Thymus (tissue), 14 donors: Measurements from ENCODE around the gene OSBPL1A. TPM values are rescaled to one million over a fixed set of nuclear protein-coding genes. Genes with fewer than 3 reads are reported as not detected.

Source experiments
- DNase-seq, 9 donors: peaks; one replicate each; pipeline ENCODE4 v3.0.0-alpha.2; 2013; ENCODE audit warnings: low spot score in 9 of 9, low read depth in 6 of 9, missing footprints in 1 of 9
- H3K27ac ChIP-seq, 2 donors: one replicate each; pipeline ENCODE4 v1.5.1; 2013; ENCODE audit warnings: control low read depth in 1 of 2, low read depth in 1 of 2, low read length in 1 of 2, mild to moderate bottlenecking in 1 of 2, moderate library complexity in 1 of 2
- H3K27me3 ChIP-seq, 2 donors: one replicate each; pipeline ENCODE4 v1.5.1; 2013; ENCODE audit warnings: low read length in 1 of 2; ENCODE audit not compliant: control insufficient read depth in 2 of 2, insufficient read depth in 1 of 2
- H3K36me3 ChIP-seq, 2 donors: one replicate each; pipeline ENCODE4 v1.5.1; 2013; ENCODE audit warnings: low read length in 1 of 2, mild to moderate bottlenecking in 1 of 2, moderate library complexity in 1 of 2; ENCODE audit not compliant: control insufficient read depth in 2 of 2, insufficient read depth in 2 of 2
- H3K4me1 ChIP-seq, 2 donors: one replicate each; pipeline ENCODE4 v1.5.1; 2013; ENCODE audit warnings: low read length in 2 of 2; ENCODE audit not compliant: control insufficient read depth in 2 of 2, insufficient read depth in 2 of 2
- H3K4me3 ChIP-seq, 2 donors: one replicate each; pipeline ENCODE4 v1.5.1; 2013; ENCODE audit warnings: low read length in 2 of 2, control low read depth in 1 of 2, mild to moderate bottlenecking in 1 of 2
- H3K9me3 ChIP-seq, 2 donors: one replicate each; pipeline ENCODE4 v1.5.1; 2013; ENCODE audit warnings: low read length in 1 of 2, mild to moderate bottlenecking in 1 of 2; ENCODE audit not compliant: control insufficient read depth in 2 of 2, insufficient read depth in 1 of 2
- WGBS: extraction: QIAGEN DNeasy Blood & Tissue Kit; methylation state at CpG from one replicate; pipeline ENCODE4 v1.1.7; 2013; 5-methylcytosine and 5-hydroxymethylcytosine counted together
- long read RNA-seq, 10 donors: transcript quantifications; one replicate each; lab custom pipeline, GENCODE V29; 2026
- polyA plus RNA-seq: library from polyadenylated mRNA; stranded (reverse); fragments of 200-250 nt; gene quantifications from one replicate; pipeline ENCODE4 v1.2.3, GENCODE V29; 2013
- total RNA-seq: library from RNA; stranded (reverse); fragments of 120-200 nt; gene quantifications from one replicate; pipeline ENCODE4 v1.2.4, GENCODE V29; 2013
- donor health status: healthy.

The OSBPL1A gene
- total RNA-seq: 10.7 TPM
- 21.0 TPM for polyA plus RNA-seq
- long read RNA-seq, donor 1: 0 reads
- long read RNA-seq, donor 2, partial matches to known transcripts: 0 of 2 reads
- long read RNA-seq, donor 2, other reads (novel, unspliced or antisense): 0 of 2 reads
- long read RNA-seq, donor 3, partial matches to known transcripts: 15 of 15 reads
- long read RNA-seq, donor 3, other reads (novel, unspliced or antisense): 0 of 15 reads
- long read RNA-seq, donor 4: 0 reads
- long read RNA-seq, donor 5, full-length matches to known transcripts: 2 of 2 reads
- long read RNA-seq, donor 5, partial matches to known transcripts: 0 of 2 reads
- long read RNA-seq, donor 5, other reads (novel, unspliced or antisense): 0 of 2 reads
- long read RNA-seq, donor 6, full-length matches to known transcripts: 1 of 1 reads
- long read RNA-seq, donor 6, partial matches to known transcripts: 0 of 1 reads
- long read RNA-seq, donor 6, other reads (novel, unspliced or antisense): 0 of 1 reads
- long read RNA-seq, donor 7, full-length matches to known transcripts: 2 of 2 reads
- long read RNA-seq, donor 7, partial matches to known transcripts: 0 of 2 reads
- long read RNA-seq, donor 7, other reads (novel, unspliced or antisense): 0 of 2 reads
- long read RNA-seq, donor 8, partial matches to known transcripts: 0 of 1 reads
- long read RNA-seq, donor 8, other reads (novel, unspliced or antisense): 0 of 1 reads
- long read RNA-seq, donor 9, partial matches to known transcripts: 0 of 1 reads
- long read RNA-seq, donor 9, other reads (novel, unspliced or antisense): 0 of 1 reads
- long read RNA-seq, donor 10, partial matches to known transcripts: 0 of 1 reads
- long read RNA-seq, donor 10, other reads (novel, unspliced or antisense): 0 of 1 reads

DNA sequence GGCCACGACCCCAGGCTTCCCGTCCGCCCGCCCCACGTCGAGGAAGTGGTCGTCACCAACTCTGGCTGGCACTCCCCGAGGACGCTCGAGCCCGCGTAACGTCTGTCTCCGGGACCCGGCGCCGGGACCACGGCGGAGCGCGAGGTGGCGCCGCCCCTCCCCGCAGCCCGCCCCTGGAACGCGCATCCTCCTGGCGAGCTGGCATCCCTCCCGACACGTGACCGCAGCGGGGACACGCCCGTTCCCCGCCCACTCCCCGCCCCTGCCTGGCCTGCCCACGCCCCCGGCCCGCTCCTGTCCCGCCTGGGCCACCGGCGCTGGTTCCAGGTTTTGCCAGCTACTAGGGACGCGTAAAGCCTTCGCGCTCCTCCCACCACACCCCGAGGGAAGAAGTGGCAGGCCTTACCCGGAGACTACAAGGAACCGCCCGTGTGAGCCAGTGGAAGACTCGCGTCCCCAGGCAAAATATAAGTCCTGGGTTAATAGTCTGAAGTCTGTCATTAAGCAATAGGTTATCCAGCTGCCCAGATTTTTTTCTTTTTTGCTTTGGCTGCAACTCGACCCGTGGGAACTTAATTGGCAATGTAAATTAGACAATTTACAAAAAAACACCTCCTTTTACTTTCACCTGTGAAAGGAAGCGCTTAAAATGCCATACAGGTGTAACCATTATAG lies at the start of gene OSBPL1A:
TSS of gene OSBPL1A (minus strand) at position 131 of the 675 bp plus-strand sequence. CDS start 20,291 bp downstream, outside the sequence.
- H3K4me3 ChIP-seq: peak within 1 kb of the TSS; percentile 62 to 63
- peak; percentile 45 to 88 (median 74) for DNase-seq
- no peaks in the 10 kb centered on the region for H3K36me3 ChIP-seq
- peak within 1 kb of the TSS; percentile 9 to 33 for H3K27ac ChIP-seq
- H3K9me3 ChIP-seq: no peaks in the 10 kb centered on the region
- H3K27me3 ChIP-seq: peaks cover 2 to 3% of the 10 kb centered on the region in 2 donors
- 3% methylated on average over 55 of the region's 55 CpGs for WGBS
- peaks cover 0 to 5% of the 10 kb centered on the region in 2 donors for H3K4me1 ChIP-seq

DNA sequence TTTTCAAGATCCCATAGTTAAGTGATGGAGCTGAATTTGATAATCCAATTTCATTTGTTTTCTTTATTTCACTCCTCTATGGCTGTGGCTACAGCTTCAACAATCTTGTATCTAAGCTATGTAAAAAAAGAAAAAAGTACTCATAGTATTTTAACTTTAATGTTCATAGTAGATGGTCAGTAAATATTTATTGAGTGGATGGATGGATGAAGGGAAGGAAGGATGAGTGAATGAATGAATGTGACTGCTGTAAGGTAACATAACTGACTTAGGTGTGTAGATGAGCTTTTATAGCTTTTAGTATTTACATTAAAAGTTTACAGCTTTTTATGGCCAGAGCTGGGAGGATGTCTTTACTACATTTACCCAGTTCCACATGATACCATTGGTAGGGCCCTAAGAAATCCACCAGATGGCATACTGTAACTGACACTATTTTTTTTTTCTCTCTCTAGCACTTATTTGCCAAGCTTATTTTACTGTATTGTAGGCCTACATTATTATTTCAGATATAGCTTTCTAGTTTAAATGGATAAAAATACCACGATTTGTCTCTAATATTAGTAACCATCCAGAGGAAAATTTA lies 49.4 kb upstream of the OSBPL1A start:
- Histone ChIP-seq H3K27ac (no peak overlapping the region), H3K4me3 (no peak overlapping the region), H3K36me3 (peaks cover 4 to 16% of the 10 kb centered on the region in 2 donors), H3K27me3 (no peaks in the 10 kb centered on the region), H3K4me1 (no peaks in the 10 kb centered on the region), H3K9me3 (no peaks in the 10 kb centered on the region)
- DNase-seq: no peak
- 100% methylated on average over 1 of the region's 1 CpG for WGBS

DNA sequence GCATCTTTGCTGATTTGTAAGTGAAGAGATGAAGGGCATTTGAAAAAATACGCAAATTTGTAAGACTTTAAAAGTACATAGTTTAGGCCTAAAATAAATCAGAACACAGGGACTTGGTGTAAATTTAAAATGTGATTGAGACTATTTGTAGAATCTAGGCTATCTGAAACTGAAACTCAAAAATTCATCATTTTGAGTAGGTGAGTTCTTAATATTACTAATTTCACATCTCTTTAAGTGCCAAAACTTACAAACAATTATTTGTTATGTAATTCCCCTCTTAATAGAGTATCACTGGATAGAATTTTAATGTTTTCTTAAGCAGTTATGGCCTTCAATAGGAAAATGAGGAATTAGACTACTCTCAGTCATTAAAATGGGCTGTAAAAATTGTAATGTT lies 48.8 kb upstream of the OSBPL1A start:
- Histone ChIP-seq H3K4me3 (no peak overlapping the region), H3K9me3 (no peaks in the 10 kb centered on the region), H3K27ac (no peak overlapping the region), H3K27me3 (no peaks in the 10 kb centered on the region), H3K4me1 (no peaks in the 10 kb centered on the region), H3K36me3 (peaks cover 4 to 18% of the 10 kb centered on the region in 2 donors)
- WGBS: 96% methylated on average over 1 of the region's 1 CpG
- DNase-seq: no peak

DNA sequence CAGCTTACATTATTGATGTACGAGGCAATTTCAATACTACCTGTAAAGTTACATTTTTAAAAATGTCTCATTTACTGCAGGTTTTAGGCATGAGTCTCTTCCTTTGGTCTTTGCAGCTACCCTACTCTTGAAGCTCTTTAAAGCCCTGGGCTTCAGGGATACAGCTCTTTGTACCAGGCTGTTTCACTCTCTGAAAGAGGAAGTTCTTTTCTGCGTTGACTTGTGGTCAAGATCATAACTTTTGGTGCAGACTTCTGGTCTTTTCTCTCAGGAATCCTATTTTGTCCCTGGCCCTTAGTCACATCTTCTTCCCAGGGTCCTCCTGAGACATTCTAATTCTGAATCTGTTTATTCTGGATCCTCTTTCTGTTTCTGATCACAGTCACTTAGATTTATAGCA lies 46.2 kb upstream of the OSBPL1A start:
- 28% methylated on average over 2 of the region's 2 CpGs for WGBS
- Histone ChIP-seq H3K27me3 (no peaks in the 10 kb centered on the region), H3K4me3 (no peak overlapping the region), H3K27ac (no peak overlapping the region), H3K36me3 (peaks cover 4 to 15% of the 10 kb centered on the region in 2 donors), H3K9me3 (no peaks in the 10 kb centered on the region), H3K4me1 (no peaks in the 10 kb centered on the region)
- DNase-seq: no peak

DNA sequence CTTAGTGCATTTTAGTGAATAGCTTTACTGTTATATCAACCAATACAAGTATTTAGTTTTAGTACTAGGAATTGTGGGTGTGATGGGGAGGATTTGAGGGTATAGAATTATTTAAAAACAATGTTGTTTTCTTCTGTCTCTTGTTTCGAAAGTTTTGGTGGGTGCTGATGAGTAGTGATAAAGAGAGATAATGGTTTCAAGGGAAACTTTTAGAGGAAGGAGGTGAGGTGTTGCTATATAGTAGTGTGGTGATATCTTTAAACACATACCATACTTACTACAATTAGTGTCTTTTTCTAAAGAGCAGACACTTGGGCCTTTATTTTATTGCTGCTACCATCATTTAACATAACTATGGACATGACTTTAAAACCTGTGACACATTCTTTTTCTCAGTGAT lies 39.3 kb upstream of the OSBPL1A start:
- H3K27me3 ChIP-seq: no peaks in the 10 kb centered on the region
- no peak overlapping the region for H3K27ac ChIP-seq
- 97% methylated on average over 1 of the region's 1 CpG for WGBS
- no peaks in the 10 kb centered on the region for H3K4me1 ChIP-seq
- no peak overlapping the region for H3K4me3 ChIP-seq
- no peak for DNase-seq
- peaks cover 3 to 9% of the 10 kb centered on the region in 2 donors for H3K36me3 ChIP-seq
- H3K9me3 ChIP-seq: no peaks in the 10 kb centered on the region

DNA sequence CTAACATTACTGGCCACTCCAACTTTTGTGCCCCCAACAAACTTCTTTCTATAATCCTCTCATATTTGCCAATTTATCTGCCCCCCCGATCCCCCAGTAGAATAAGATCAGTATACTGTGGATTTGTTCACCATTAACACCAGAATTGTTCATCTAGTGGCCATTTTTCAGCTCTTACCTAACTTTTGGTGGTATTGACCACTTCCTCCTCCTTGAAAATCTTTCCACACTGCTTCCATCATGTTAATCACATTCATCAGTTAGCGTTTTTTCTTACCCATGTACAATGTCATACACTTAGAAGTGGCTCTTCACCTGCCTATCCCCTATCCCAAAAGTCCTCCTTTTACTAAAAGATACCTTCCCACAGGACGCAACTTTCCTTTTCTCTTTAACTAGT lies 35.0 kb upstream of the OSBPL1A start:
- Histone ChIP-seq H3K27me3 (no peaks in the 10 kb centered on the region), H3K36me3 (peaks cover 0 to 2% of the 10 kb centered on the region in 2 donors), H3K27ac (no peak overlapping the region), H3K4me3 (no peak overlapping the region), H3K4me1 (no peaks in the 10 kb centered on the region), H3K9me3 (no peaks in the 10 kb centered on the region)
- no peak for DNase-seq
- 95% methylated on average over 3 of the region's 3 CpGs for WGBS

DNA sequence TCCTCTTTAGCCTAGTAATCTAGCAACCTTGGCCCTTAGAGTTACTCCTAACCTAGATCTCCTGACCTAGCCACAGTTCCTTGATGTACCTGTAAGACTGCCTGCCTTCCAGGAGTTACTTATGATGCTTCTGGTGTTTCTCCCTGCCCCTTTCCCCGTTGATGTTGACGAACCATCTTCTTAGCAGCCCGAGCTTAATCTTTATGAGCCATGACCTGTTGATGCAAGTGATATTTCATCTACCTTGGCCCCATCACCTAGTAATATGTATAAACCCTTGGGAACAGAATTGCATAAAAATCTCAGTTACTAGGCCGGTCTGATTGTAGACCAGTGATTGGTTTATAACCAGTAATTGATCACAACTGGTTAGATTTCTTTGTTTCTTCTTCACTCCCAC lies 31.6 kb upstream of the OSBPL1A start:
- Histone ChIP-seq H3K4me1 (peaks cover 0 to 6% of the 10 kb centered on the region in 2 donors), H3K27me3 (peaks cover 5 to 7% of the 10 kb centered on the region in 2 donors), H3K9me3 (peaks cover 0 to 7% of the 10 kb centered on the region in 2 donors), H3K36me3 (peaks cover 0 to 2% of the 10 kb centered on the region in 2 donors), H3K4me3 (no peak overlapping the region), H3K27ac (no peak overlapping the region)
- no peak for DNase-seq
- WGBS: 97% methylated on average over 4 of the region's 4 CpGs

DNA sequence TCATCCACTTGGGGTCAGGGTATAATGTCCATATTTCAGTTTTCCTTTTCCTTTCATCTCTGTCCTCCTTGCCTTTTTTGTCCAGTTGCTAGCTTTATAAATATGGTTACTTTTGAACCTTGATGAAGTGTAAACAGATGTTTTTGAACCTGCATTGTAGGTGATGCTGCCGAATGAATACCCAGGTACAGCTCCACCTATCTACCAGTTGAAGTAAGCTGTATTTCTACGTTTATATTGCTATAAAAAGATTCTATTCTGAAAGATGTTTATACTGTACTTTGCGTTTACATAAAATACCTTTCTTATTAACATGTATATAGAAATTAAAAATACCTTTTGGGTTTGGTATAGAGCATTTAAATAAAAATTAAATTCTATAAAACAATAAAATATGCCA lies 31.1 kb upstream of the OSBPL1A start:
- Histone ChIP-seq H3K27ac (no peak overlapping the region), H3K27me3 (peaks cover 5 to 9% of the 10 kb centered on the region in 2 donors), H3K4me3 (no peak overlapping the region), H3K36me3 (peaks cover 0 to 2% of the 10 kb centered on the region in 2 donors), H3K9me3 (peaks cover 0 to 7% of the 10 kb centered on the region in 2 donors), H3K4me1 (peaks cover 0 to 6% of the 10 kb centered on the region in 2 donors)
- 92% methylated on average over 3 of the region's 3 CpGs for whole genome bisulfite sequencing
- no peak for DNase-seq
